Measurements from ENCODE around the gene GRIN2D.

Gene GRIN2D

GRCh38 chr19:48397263-48398101 lies 4.0 kb downstream of the GRIN2D start:
- DNase-seq (ENCODE audit: low spot score) = peak; percentile 37

- DNase-seq (ENCODE audit: low spot score) = no peak
Observed at GRCh38 chr19:48398102-48398374, 4.6 kb downstream of the GRIN2D start.

- DNase-seq (ENCODE audit: low spot score) = peak; percentile 95
Observed at GRCh38 chr19:48398375-48399235, 5.1 kb downstream of the GRIN2D start.

GRCh38 chr19:48400018-48400742 lies 6.7 kb downstream of the GRIN2D start:
- DNase-seq (ENCODE audit: low spot score) = peak; percentile 83

GRCh38 chr19:48401287-48401686 lies 7.8 kb downstream of the GRIN2D start:
- DNase-seq (ENCODE audit: low spot score) = no peak

- peak; percentile 71 for DNase-seq (ENCODE audit: low spot score)
Observed at GRCh38 chr19:48403606-48404005, 10.1 kb downstream of the GRIN2D start.

GRCh38 chr19:48405010-48405659 lies 11.7 kb downstream of the GRIN2D start:
- no peak for DNase-seq (ENCODE audit: low spot score)

GRCh38 chr19:48405850-48406249 lies 12.4 kb downstream of the GRIN2D start:
- DNase-seq (ENCODE audit: low spot score) = no peak

GRCh38 chr19:48413879-48414587 lies 20.6 kb downstream of the GRIN2D start:
- DNase-seq (ENCODE audit: low spot score) = no peak

GRCh38 chr19:48415395-48415794 lies 21.9 kb downstream of the GRIN2D start:
- peak; percentile 29 for DNase-seq (ENCODE audit: low spot score)

- no peak for DNase-seq (ENCODE audit: low spot score)
Observed at GRCh38 chr19:48415806-48416221, 22.3 kb downstream of the GRIN2D start.

GRCh38 chr19:48417421-48417820 lies 24.0 kb downstream of the GRIN2D start:
- DNase-seq (ENCODE audit: low spot score) = no peak

GRCh38 chr19:48418317-48419064 lies 25.0 kb downstream of the GRIN2D start:
- DNase-seq (ENCODE audit: low spot score) = no peak

GRCh38 chr19:48419158-48419920 lies 25.9 kb downstream of the GRIN2D start:
- DNase-seq (ENCODE audit: low spot score) = no peak

GRCh38 chr19:48421548-48421947 lies 28.1 kb downstream of the GRIN2D start:
- no peak for DNase-seq (ENCODE audit: low spot score)

- DNase-seq (ENCODE audit: low spot score) = no peak
Observed at GRCh38 chr19:48424694-48425219, 31.3 kb downstream of the GRIN2D start.

- DNase-seq (ENCODE audit: low spot score) = no peak
Observed at GRCh38 chr19:48428670-48429069, 35.2 kb downstream of the GRIN2D start.

- no peak for DNase-seq (ENCODE audit: low spot score)
Observed at GRCh38 chr19:48433337-48433736, 39.9 kb downstream of the GRIN2D start.

- DNase-seq (ENCODE audit: low spot score) = no peak
Observed at GRCh38 chr19:48436586-48436985, 43.1 kb downstream of the GRIN2D start.

Data from HuH-7.5 (cell line).